SK-N-MC (cell line): ENCODE data around the gene CUL9.

Source experiments
- EZH2 ChIP-seq: fragments of 200-600 bp; sonication (generic); IDR thresholded peaks from one replicate; pipeline ENCODE4 v1.6.1; 2017; ENCODE audit warnings: antibody characterized with exemption
- POLR2AphosphoS5 ChIP-seq: IDR thresholded peaks from 2 replicates; pipeline ENCODE4 v1.6.1; 2012; ENCODE audit warnings: mild to moderate bottlenecking, low read depth, low read length, borderline replicate concordance

DNA sequence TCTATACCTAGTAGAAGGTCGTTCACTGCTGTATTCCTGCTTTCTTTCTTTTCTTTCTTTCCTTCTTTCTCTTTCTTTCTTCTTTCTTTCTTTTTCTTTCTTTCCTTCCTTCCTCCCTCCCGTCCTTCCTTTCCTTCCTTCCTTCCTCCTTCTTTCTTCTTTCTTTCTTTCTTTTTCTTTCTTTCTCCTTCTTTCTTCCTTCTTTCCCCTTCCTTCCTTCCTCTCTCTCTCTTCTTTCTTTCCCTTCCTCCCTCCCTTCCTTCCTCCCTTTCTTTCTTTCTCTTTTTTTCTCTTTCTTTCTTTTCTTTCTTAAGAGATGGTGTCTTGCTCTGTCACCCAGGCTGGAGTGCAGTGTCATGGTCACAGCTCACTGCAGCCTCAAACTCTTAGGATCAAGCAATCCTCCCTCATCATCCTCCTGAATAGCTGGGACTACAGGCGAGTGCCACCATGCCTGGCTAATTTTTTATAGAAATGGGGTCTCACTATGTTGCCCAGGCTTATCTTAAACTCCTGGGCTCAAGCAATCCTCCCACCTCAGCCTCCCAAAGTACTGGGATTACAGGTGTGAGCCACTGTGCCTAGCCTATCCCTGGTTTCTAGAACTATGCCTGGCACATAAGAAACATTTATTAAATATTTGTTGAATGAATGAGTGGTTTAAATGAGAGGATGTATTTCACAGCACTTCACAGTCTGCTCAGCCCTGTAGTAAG lies 49.9 kb downstream of the CUL9 start:
- TF ChIP-seq POLR2AphosphoS5 (no peak), EZH2 (no peak)
